ENCODE results near the gene ZNF280D. TPM values are rescaled to one million over a fixed set of nuclear protein-coding genes. Genes with fewer than 3 reads are reported as not detected.

The ZNF280D gene
- total RNA-seq, 1 experiment from 2014 or later, result 21.5 TPM

GRCh38 chr15:56681113-56681512 lies 52.2 kb downstream of the ZNF280D start:
- Histone ChIP-seq H3K27me3 (ENCODE audit: control insufficient read depth, insufficient read depth, low read length) (no peaks in the 10 kb centered on the region), H3K4me1 (ENCODE audit: control insufficient read depth, insufficient read depth, low read length) (no peaks in the 10 kb centered on the region), H3K27ac (ENCODE audit: low read length) (no peak overlapping the region), H3K9me3 (ENCODE audit: control insufficient read depth, insufficient read depth, low read depth, low read length) (no peaks in the 10 kb centered on the region), H3K4me3 (ENCODE audit: low read depth in 2 of 2, low read length in 2 of 2) (no peak overlapping the region), H3K36me3 (ENCODE audit: control insufficient read depth, insufficient read depth, low read length) (0 out of 2 replicates have a peak, but pooled peaks cover 2% of the 10 kb centered on the region)
- no TSS peak for BruUV-seq (replicated peaks)
- CTCF ChIA-PET, result no interaction called here
- intact Hi-C loops (cut with micrococcal nuclease; ENCODE audit: unreplicated experiment), result no loop called here
- in situ Hi-C loops (cut with HindIII; ENCODE audit: low pct_unique_long_range_greater_than_20kb, low sequenced_read_pairs), result no loop called here
- no peak for DNase-seq (ENCODE audit: low read depth, low spot score)
- POLR2A ChIA-PET, result no interaction called here
- no peak for TF ChIP-seq REST (IDR thresholded peaks at IDR 0.05; ENCODE audit: insufficient read depth in 1 of 2, low read depth in 2 of 2, low read length in 1 of 2)
- TF ChIP-seq CTCF (IDR thresholded peaks at IDR 0.05), result no peak
- no peak for TF ChIP-seq POLR2AphosphoS5 (IDR thresholded peaks at IDR 0.05; ENCODE audit: low read depth, low read length)
- no peak for TF ChIP-seq SIN3A (IDR thresholded peaks at IDR 0.05; ENCODE audit: borderline replicate concordance, insufficient read depth, low read depth, low read length)
- no peak for TF ChIP-seq TCF7L2 (IDR thresholded peaks at IDR 0.05; ENCODE audit: low read depth, low read length)
- no peak for ATAC-seq

GRCh38 chr15:56679225-56679624 lies 54.1 kb downstream of the ZNF280D start:
- no peak for DNase-seq (ENCODE audit: low read depth, low spot score)
- in situ Hi-C loops (cut with HindIII; ENCODE audit: low pct_unique_long_range_greater_than_20kb, low sequenced_read_pairs) (no loop called here), intact Hi-C loops (cut with micrococcal nuclease; ENCODE audit: unreplicated experiment) (no loop called here)
- no TSS peak for BruUV-seq (replicated peaks)
- TF ChIP-seq POLR2AphosphoS5 (IDR thresholded peaks at IDR 0.05; ENCODE audit: low read depth, low read length), result no peak
- H3K4me1 ChIP-seq (ENCODE audit: control insufficient read depth, insufficient read depth, low read length), result no peaks in the 10 kb centered on the region
- 0 out of 2 replicates have a peak, but pooled peaks cover 2% of the 10 kb centered on the region for H3K36me3 ChIP-seq (ENCODE audit: control insufficient read depth, insufficient read depth, low read length)
- H3K27me3 ChIP-seq (ENCODE audit: control insufficient read depth, insufficient read depth, low read length), result no peaks in the 10 kb centered on the region
- no peak overlapping the region for H3K4me3 ChIP-seq (ENCODE audit: low read depth in 2 of 2, low read length in 2 of 2)
- no peak for ATAC-seq
- H3K9me3 ChIP-seq (ENCODE audit: control insufficient read depth, insufficient read depth, low read depth, low read length), result no peaks in the 10 kb centered on the region
- ChIA-PET POLR2A (no interaction called here), CTCF (no interaction called here)
- H3K27ac ChIP-seq (ENCODE audit: low read length), result no peak overlapping the region

- Histone ChIP-seq H3K4me3 (ENCODE audit: low read depth in 2 of 2, low read length in 2 of 2) (no peak overlapping the region), H3K36me3 (ENCODE audit: control insufficient read depth, insufficient read depth, low read length) (0 out of 2 replicates have a peak, but pooled peaks cover 2% of the 10 kb centered on the region), H3K9me3 (ENCODE audit: control insufficient read depth, insufficient read depth, low read depth, low read length) (no peaks in the 10 kb centered on the region), H3K27ac (ENCODE audit: low read length) (no peak overlapping the region), H3K27me3 (ENCODE audit: control insufficient read depth, insufficient read depth, low read length) (no peaks in the 10 kb centered on the region), H3K4me1 (ENCODE audit: control insufficient read depth, insufficient read depth, low read length) (no peaks in the 10 kb centered on the region)
- in situ Hi-C loops (cut with HindIII; ENCODE audit: low pct_unique_long_range_greater_than_20kb, low sequenced_read_pairs), result no loop called here
- ATAC-seq (no peak), DNase-seq (ENCODE audit: low read depth, low spot score) (no peak)
- intact Hi-C loops (cut with micrococcal nuclease; ENCODE audit: unreplicated experiment), result no loop called here
- CTCF ChIA-PET, result no interaction called here
- TF ChIP-seq CTCF (IDR thresholded peaks at IDR 0.05) (no peak), SIN3A (IDR thresholded peaks at IDR 0.05; ENCODE audit: borderline replicate concordance, insufficient read depth, low read depth, low read length) (no peak), POLR2AphosphoS5 (IDR thresholded peaks at IDR 0.05; ENCODE audit: low read depth, low read length) (no peak), TCF7L2 (IDR thresholded peaks at IDR 0.05; ENCODE audit: low read depth, low read length) (no peak), REST (IDR thresholded peaks at IDR 0.05; ENCODE audit: insufficient read depth in 1 of 2, low read depth in 2 of 2, low read length in 1 of 2) (no peak)
- no TSS peak for BruUV-seq (replicated peaks)
- POLR2A ChIA-PET, result no interaction called here
Observed at GRCh38 chr15:56678571-56678970, 54.7 kb downstream of the ZNF280D start.

Measured in Panc1 (cell line).